Body of pancreas (tissue), 4 donors: ENCODE data around the gene CHN1. TPM values are rescaled to one million over a fixed set of nuclear protein-coding genes. Genes with fewer than 3 reads are reported as not detected.

Experiments
- ATAC-seq: fragments of 150-250 bp; one replicate; pipeline ENCODE4 v1.9.1; 2016
- DNase-seq, 4 donors: peaks; one replicate each; pipeline ENCODE4 v3.0.0-alpha.2; 2019
- H3K27ac ChIP-seq, 4 donors: fragments of 200-600 bp; sonication (generic); 1 replicate in 3 of 4; 2 replicates in 1 of 4; pipeline versions ENCODE4 v1.5.1 to v1.6.1; 2016 to 2019; ENCODE audit warnings: mild to moderate bottlenecking in 1 of 4, mixed read lengths in 1 of 4, moderate library complexity in 1 of 4
- H3K27me3 ChIP-seq, 2 donors: fragments of 200-600 bp; sonication (generic); one replicate each; pipeline ENCODE4 v1.6.0; 2016; ENCODE audit warnings: mild to moderate bottlenecking in 1 of 2
- H3K36me3 ChIP-seq, 2 donors: fragments of 200-600 bp; sonication (generic); replicated peaks in 1 of 2; 2 replicates each; pipeline ENCODE4 v1.5.1; 2016; ENCODE audit warnings: low read depth in 2 of 2; ENCODE audit not compliant: insufficient read depth in 1 of 2
- H3K4me1 ChIP-seq: fragments of 200-600 bp; sonication (generic); one replicate; pipeline ENCODE4 v1.6.0; 2016
- H3K4me3 ChIP-seq, 2 donors: fragments of 200-600 bp; sonication (generic); 1 replicate in 1 of 2; 2 replicates in 1 of 2; pipeline ENCODE4 v1.5.1; 2016 to 2019
- H3K9me3 ChIP-seq, 3 donors: fragments of 200-600 bp; sonication (generic); 1 replicate in 2 of 3; 2 replicates in 1 of 3; pipeline ENCODE4 v1.5.1; 2016
- CTCF ChIP-seq, 7 experiments: fragments of 450-650 bp in 4 of 7; fragments of 200-600 bp in 3 of 7; sonication (generic) in 3 of 7; IDR thresholded peaks; one replicate each; pipeline ENCODE4 v1.5.1; 2016 to 2019; ENCODE audit warnings: antibody characterized with exemption in 7 of 7
- POLR2A ChIP-seq, 3 donors: fragments of 450-650 bp; IDR thresholded peaks; one replicate each; pipeline ENCODE4 v1.6.1; 2016; ENCODE audit warnings: antibody characterized with exemption in 3 of 3, mild to moderate bottlenecking in 2 of 3
- WGBS, 2 donors: methylation state at CpG; one replicate each; pipeline ENCODE4 v1.1.5; 2017; 5-methylcytosine and 5-hydroxymethylcytosine counted together
- intact Hi-C: fragments of 100-400 bp; cut with DNase I; formaldehyde crosslinking; loops from one replicate; pipeline ENCODE4 v1.15.1; 2023
- total RNA-seq, 2 donors: library from RNA; depleted of rRNA; stranded (reverse); fragments of >200 nt; gene quantifications; one replicate each; pipeline ENCODE4 v1.1.0, GENCODE V29; 2016

Gene CHN1
- total RNA-seq, 2 donors from 2014 or later = 2.9 to 11.9 TPM

- DNase-seq = no peak
Measured at GRCh38 chr2:174840436-174840835, 164.7 kb downstream of the CHN1 start.

DNA sequence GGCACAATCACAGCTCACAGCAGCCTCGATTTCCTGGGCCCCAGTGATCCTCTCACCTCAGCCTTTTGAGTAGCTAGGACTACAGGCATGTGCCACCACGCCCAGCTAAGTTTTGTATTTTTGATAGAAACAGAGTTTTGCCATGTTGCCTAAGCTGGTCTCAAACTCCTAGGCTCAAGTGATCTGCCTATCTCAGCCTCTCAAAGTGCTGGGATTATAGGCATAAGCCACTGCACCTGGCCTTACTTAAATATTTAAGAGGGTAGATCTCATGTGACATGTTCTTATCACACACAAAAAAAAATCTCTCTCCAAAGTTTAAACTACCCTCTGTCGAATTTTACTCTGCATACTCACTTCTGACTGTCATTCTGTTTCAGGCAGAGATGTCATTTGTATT lies 165.5 kb downstream of the CHN1 start:
- Histone ChIP-seq H3K27me3 (no peaks in the 10 kb centered on the region), H3K9me3 (no peaks in the 10 kb centered on the region), H3K27ac (no peak overlapping the region), H3K4me3 (no peak overlapping the region), H3K4me1 (peaks cover 7% of the 10 kb centered on the region), H3K36me3 (no peaks in the 10 kb centered on the region)
- ATAC-seq (no peak), DNase-seq (no peak)
- WGBS, 2 donors = 69 to 82% methylated on average over 3 of the region's 3 CpGs
- TF ChIP-seq POLR2A (IDR thresholded peaks at IDR 0.05) = no peak
- TF ChIP-seq CTCF (IDR thresholded peaks at IDR 0.05) = no peak
- intact Hi-C loops = no loop called here

More at GRCh38 chr2:174840436-174840835, 164.7 kb downstream of the CHN1 start:
- Histone ChIP-seq H3K27ac (no peak overlapping the region), H3K4me3 (no peak overlapping the region), H3K9me3 (no peaks in the 10 kb centered on the region), H3K27me3 (no peaks in the 10 kb centered on the region), H3K4me1 (peaks cover 10% of the 10 kb centered on the region), H3K36me3 (no peaks in the 10 kb centered on the region)
- TF ChIP-seq POLR2A (IDR thresholded peaks at IDR 0.05) = no peak
- no peak for TF ChIP-seq CTCF (IDR thresholded peaks at IDR 0.05)
- 88 to 89% methylated on average over 3 of the region's 3 CpGs for WGBS, 2 donors
- intact Hi-C loops = no loop called here
- ATAC-seq = no peak

DNA sequence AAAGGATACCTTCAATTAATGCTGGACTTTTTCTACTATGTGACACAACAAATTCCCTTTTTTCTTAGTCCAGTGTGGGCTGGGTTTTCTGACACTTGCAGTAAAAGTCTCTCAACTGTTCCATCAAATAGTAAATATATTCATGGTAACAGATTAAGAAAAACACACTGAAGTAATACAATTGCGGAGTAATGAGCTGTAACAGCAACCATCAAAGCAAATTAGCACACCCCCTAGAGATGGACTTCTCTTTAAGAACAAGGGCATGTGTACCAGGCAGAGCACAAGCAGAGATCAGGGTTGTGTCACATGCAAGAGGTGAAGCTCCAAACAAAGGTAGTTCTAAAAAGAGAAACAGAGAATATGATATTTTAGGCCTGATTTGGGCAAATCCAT lies 168.2 kb downstream of the CHN1 start:
- H3K36me3 ChIP-seq = no peaks in the 10 kb centered on the region
- no peak for ATAC-seq

DNA sequence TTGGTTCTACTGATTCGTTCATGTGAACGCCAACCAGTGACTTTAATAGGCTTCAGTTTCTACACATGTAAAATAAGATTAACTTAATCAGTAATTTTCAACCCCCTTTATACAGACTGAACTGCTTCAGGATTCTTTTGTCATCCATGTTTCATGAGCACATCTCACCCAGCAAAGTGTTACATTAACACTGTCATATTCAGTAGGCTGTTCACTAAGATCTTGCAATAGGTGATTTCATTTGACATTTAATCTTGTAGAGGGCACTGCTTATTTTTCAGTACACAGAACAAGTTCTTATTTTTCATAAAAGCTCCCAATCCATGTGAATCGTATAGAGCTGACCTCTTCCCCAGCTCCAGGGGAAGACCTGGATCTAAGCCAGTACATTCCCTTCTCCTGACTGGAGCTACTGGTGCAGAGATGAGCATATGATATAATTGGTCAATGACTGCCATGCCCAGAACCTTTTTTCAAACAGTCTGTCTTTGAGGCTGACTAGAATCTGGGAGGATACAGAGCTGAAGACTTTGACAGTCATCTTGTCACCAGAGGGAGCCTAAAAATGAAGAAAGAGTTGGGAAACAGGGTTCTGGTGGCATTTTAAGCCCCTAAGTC lies 168.7 kb downstream of the CHN1 start:
- ATAC-seq (no peak), DNase-seq (no peak)
- H3K27me3 ChIP-seq = no peaks in the 10 kb centered on the region
- 85 to 90% methylated on average over 3 of the region's 3 CpGs for WGBS, 2 donors
- TF ChIP-seq POLR2A (IDR thresholded peaks at IDR 0.05) = no peak
- no peak for TF ChIP-seq CTCF (IDR thresholded peaks at IDR 0.05)
- intact Hi-C loops = no loop called here
- no peaks in the 10 kb centered on the region for H3K36me3 ChIP-seq
- H3K4me1 ChIP-seq = no peaks in the 10 kb centered on the region
- no peak overlapping the region for H3K4me3 ChIP-seq
- no peak overlapping the region for H3K27ac ChIP-seq
- no peaks in the 10 kb centered on the region for H3K9me3 ChIP-seq

More for the DNA sequence above, 168.2 kb downstream of the CHN1 start:
- TF ChIP-seq POLR2A (IDR thresholded peaks at IDR 0.05) = no peak
- TF ChIP-seq CTCF (IDR thresholded peaks at IDR 0.05) = no peak
- Histone ChIP-seq H3K9me3 (no peaks in the 10 kb centered on the region), H3K27ac (no peak overlapping the region), H3K4me3 (no peak overlapping the region), H3K4me1 (no peaks in the 10 kb centered on the region), H3K27me3 (no peaks in the 10 kb centered on the region)
- intact Hi-C loops = no loop called here
- no peak for DNase-seq
- 96 to 100% methylated on average over 1 of the region's 1 CpG for WGBS, 2 donors

DNA sequence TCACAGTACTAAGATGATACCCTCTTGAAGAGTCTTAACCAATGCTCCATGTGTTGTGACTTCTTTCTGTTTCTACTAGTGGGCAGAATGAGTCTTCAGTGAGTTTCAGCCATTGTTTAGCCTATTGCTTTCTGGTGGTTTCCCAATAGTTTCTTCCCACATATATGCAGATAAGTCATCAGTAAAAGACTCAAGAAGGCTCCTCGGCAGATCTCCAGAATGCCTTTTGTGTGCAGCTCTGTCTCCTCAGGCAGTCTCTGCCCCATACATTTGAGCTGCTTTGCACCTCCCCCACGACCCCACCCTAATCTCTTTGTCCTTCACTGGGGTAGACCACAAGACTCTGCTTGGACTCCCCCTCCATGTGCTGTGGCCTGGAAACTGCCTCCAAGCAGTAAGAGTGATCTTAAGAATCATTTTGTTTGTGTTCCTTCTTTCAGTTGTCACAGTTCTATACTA lies 169.4 kb downstream of the CHN1 start:
- intact Hi-C loops = no loop called here
- H3K27ac ChIP-seq = no peak overlapping the region
- no peaks in the 10 kb centered on the region for H3K27me3 ChIP-seq
- no peak for DNase-seq
- no peaks in the 10 kb centered on the region for H3K9me3 ChIP-seq
- 42 to 56% methylated on average over 2 of the region's 2 CpGs for WGBS, 2 donors
- no peaks in the 10 kb centered on the region for H3K4me1 ChIP-seq
- H3K4me3 ChIP-seq = no peak overlapping the region
- no peak for ATAC-seq
- TF ChIP-seq CTCF (IDR thresholded peaks at IDR 0.05) (no peak), POLR2A (IDR thresholded peaks at IDR 0.05) (no peak)
- H3K36me3 ChIP-seq = no peaks in the 10 kb centered on the region
